Natural killer cell (primary cell): ENCODE measurements around the gene DOK6. TPM values are rescaled to one million over a fixed set of nuclear protein-coding genes. Genes with fewer than 3 reads are reported as not detected.

ENCODE experiments used
- ATAC-seq, 3 donors: fragments of 150-1000 bp in 2 of 3; fragments of 200-7000 bp in 1 of 3; cut with Tn5 transposase; 1 replicate in 1 of 3; 2 replicates in 2 of 3; pipeline ENCODE4 v1.10.0; 2021; ENCODE audit warnings: mild to moderate bottlenecking in 2 of 3, moderate library complexity in 2 of 3
- DNase-seq, 2 donors: peaks; one replicate each; pipeline versions ENCODE4 v3.0.0 to v3.0.0-alpha.2; 2013 to 2021; ENCODE audit warnings: mixed read lengths in 1 of 2
- H3K27ac ChIP-seq: one replicate; pipeline ENCODE4 v1.5.1; 2013; ENCODE audit warnings: mild to moderate bottlenecking, low read length
- H3K27me3 ChIP-seq: one replicate; pipeline ENCODE4 v1.6.1; 2013; ENCODE audit warnings: low read length; ENCODE audit not compliant: control insufficient read depth, insufficient read depth
- H3K36me3 ChIP-seq: one replicate; pipeline ENCODE4 v1.6.1; 2013; ENCODE audit warnings: low read length; ENCODE audit not compliant: control insufficient read depth, insufficient read depth
- H3K4me1 ChIP-seq: one replicate; pipeline ENCODE4 v1.6.1; 2013; ENCODE audit warnings: low read length; ENCODE audit not compliant: control insufficient read depth, insufficient read depth
- H3K4me3 ChIP-seq: one replicate; pipeline ENCODE4 v1.5.1; 2013; ENCODE audit warnings: low read length
- H3K9me3 ChIP-seq: one replicate; pipeline ENCODE4 v1.6.1; 2013; ENCODE audit warnings: low read length; ENCODE audit not compliant: control insufficient read depth, insufficient read depth
- H3K27ac Mint-ChIP-seq, 2 donors: one replicate each; pipeline ENCODE4 v1.8.0; 2022; ENCODE audit warnings: mild to moderate bottlenecking in 2 of 2, mixed read lengths in 2 of 2, moderate library complexity in 1 of 2
- H3K27me3 Mint-ChIP-seq, 2 donors: one replicate each; pipeline ENCODE4 v1.8.0; 2022; ENCODE audit warnings: low read depth in 2 of 2, mixed read lengths in 2 of 2
- H3K36me3 Mint-ChIP-seq: one replicate; pipeline ENCODE4 v1.8.0; 2022; ENCODE audit warnings: mixed read lengths
- H3K4me1 Mint-ChIP-seq, 2 donors: one replicate each; pipeline ENCODE4 v1.8.0; 2022; ENCODE audit warnings: mixed read lengths in 2 of 2
- H3K4me3 Mint-ChIP-seq: one replicate; pipeline ENCODE4 v1.8.0; 2022; ENCODE audit warnings: mild to moderate bottlenecking, moderate library complexity, mixed read lengths
- H3K9me3 Mint-ChIP-seq, 2 donors: one replicate each; pipeline ENCODE4 v1.8.0; 2022; ENCODE audit warnings: mixed read lengths in 2 of 2
- CTCF ChIP-seq: fragments of 200-600 bp; IDR thresholded peaks from one replicate; pipeline ENCODE4 v1.8.0; 2022; ENCODE audit warnings: antibody characterized with exemption
- WGBS: methylation state at CpG from one replicate; pipeline ENCODE4 v1.1.7; 2013; ENCODE audit warnings: missing lambda C conversion rate; ENCODE audit not compliant: insufficient coverage; 5-methylcytosine and 5-hydroxymethylcytosine counted together
- intact Hi-C: fragments of 100-400 bp; cut with micrococcal nuclease; formaldehyde crosslinking; loops from one replicate; pipeline ENCODE4 v1.14.2; 2022
- total RNA-seq, 4 donors: library from RNA; stranded (reverse); fragments of 120-200 nt in 1 of 4; gene quantifications; one replicate each; pipeline versions ENCODE4 v1.2.3 to v1.2.4, GENCODE V29; 2013 to 2022

The DOK6 gene
- total RNA-seq, 3 donors from 2014 or later (not counting 1 experiment from before 2014, with no cell fraction given) = 0.02 TPM; not detected in 2

DNA sequence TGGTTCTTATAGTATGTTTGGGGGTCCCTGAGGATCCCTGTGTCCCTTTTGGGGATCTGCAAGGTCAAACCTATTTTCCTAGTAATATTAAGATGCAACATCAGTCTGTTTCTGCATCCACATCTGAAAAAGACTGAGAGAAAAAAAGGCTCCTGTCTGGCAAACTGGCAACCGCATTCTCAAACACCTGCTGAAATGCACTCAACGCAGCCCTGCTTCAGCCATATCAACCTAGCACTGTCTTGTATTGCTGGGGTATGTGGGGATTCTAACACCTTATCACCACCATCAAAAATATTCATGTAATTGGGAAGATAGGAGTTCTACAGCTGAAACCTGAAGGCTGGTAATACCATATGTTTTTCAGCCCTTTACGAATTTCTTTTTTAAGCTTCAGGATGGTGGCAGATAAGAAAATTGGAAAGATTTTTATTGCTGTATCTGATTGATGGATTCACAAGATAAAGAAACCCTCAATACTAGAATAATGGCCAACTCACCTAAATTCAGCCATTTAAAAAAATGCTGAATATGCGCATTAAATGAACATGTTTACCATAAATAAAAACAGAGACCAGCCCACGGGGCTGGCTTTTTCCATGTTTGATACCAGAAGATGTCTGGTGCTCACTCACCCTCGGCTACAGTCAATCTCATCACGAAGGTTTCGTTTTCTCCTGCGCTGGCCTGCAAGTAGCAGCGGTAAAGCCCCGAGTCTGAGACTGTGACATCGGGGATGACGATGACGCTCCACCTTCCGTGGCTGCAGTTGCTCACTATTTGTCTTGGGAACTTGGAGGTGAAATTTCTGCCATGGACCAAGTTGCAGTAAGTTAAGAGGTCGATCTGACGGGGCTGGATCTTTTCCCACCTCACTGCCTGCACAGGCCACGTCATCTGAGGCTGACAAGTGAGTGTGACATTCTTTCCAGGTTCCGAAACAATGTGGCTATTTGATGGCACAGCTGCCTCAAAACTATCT is 494.7 kb downstream of the DOK6 start:
- H3K27me3 ChIP-seq = no peaks in the 10 kb centered on the region
- TF ChIP-seq CTCF = no peak
- Mint-ChIP-seq H3K9me3 (peaks cover 0 to 2% of the 10 kb centered on the region in 2 donors), H3K4me3 (peak overlapping the region; percentile 94), H3K27me3 (no peaks in the 10 kb centered on the region), H3K36me3 (peaks cover 21% of the 10 kb centered on the region), H3K27ac (peak overlapping the region; percentile 75 to 93), H3K4me1 (peaks cover 77 to 79% of the 10 kb centered on the region in 2 donors)
- H3K4me1 ChIP-seq = peaks cover 50% of the 10 kb centered on the region
- ATAC-seq (peak; percentile 14 to 65 (median 25)), DNase-seq (peak; percentile 26 to 81)
- intact Hi-C loops = loop anchor here (1.0 to 2.0 kb wide), 3 partner anchors 19 to 175 kb away; no protein-coding TSS in a partner anchor
- peak overlapping the region; percentile 9 for H3K4me3 ChIP-seq
- H3K9me3 ChIP-seq = no peaks in the 10 kb centered on the region
- H3K27ac ChIP-seq = peak overlapping the region; percentile 92
- peaks cover 18% of the 10 kb centered on the region for H3K36me3 ChIP-seq
- 75% methylated on average over 17 of the region's 19 CpGs for WGBS

DNA sequence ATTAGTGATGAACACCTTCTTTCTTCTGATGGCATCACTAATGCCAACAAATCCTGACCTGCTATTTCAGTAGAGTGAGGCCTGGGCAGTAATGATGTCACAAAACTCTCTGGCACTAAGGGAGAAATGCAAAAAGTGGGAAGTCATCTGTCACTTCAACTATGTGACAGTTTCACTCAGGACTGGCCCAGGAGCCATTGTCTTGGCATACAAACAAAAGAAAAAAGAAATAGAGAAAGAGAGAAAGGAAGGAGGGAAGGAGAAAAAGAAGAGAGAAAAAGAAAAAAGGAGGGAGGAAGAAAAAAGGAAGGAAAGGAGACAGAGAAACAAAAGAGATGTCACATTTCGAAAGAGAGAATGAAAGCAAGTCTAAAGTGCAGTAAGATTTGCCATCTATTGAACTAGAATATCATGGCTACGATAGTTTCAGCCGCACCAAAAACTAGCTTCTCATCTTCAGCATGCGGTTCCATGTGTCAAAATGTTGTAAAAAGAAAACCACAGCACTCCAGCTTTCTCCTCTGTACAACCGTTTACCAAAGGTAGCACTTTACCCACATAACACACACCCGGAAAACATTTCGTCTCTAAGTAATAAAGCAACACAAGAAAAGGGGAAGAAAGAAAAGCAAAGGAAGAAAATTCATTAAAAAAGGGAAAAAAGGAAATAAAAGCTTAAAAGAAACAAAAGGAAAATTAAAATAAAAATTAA is 496.9 kb downstream of the DOK6 start:
- intact Hi-C loops = loop anchor here (2.0 kb wide), 1 partner anchor 173 kb away; no protein-coding TSS in a partner anchor
- H3K9me3 Mint-ChIP-seq = peaks cover 0 to 2% of the 10 kb centered on the region in 2 donors
- Histone ChIP-seq H3K9me3 (no peaks in the 10 kb centered on the region), H3K4me1 (peaks cover 46% of the 10 kb centered on the region), H3K27ac (peak overlapping the region; percentile 92), H3K27me3 (no peaks in the 10 kb centered on the region), H3K4me3 (peak overlapping the region; percentile 33), H3K36me3 (peaks cover 20% of the 10 kb centered on the region)
- no peak for TF ChIP-seq CTCF
- H3K4me3 Mint-ChIP-seq = peak overlapping the region; percentile 94
- H3K27ac Mint-ChIP-seq = peak overlapping the region; percentile 75 to 93
- no peaks in the 10 kb centered on the region for H3K27me3 Mint-ChIP-seq
- WGBS = 14% methylated on average over 4 of the region's 7 CpGs
- H3K36me3 Mint-ChIP-seq = peaks cover 16% of the 10 kb centered on the region
- peak in 1 of 2 donors; percentile 80 for DNase-seq
- peak; percentile 27 to 53 (median 46) for ATAC-seq
- peaks cover 62 to 76% of the 10 kb centered on the region in 2 donors for H3K4me1 Mint-ChIP-seq

- H3K4me1 ChIP-seq = peaks cover 46% of the 10 kb centered on the region
- peak overlapping the region; percentile 94 for H3K4me3 Mint-ChIP-seq
- 20% methylated on average over 11 of the region's 11 CpGs for WGBS
- H3K9me3 Mint-ChIP-seq = peaks cover 0 to 2% of the 10 kb centered on the region in 2 donors
- H3K4me3 ChIP-seq = peak overlapping the region; percentile 33
- H3K27ac Mint-ChIP-seq = peak overlapping the region; percentile 75 to 93
- H3K36me3 ChIP-seq = peaks cover 25% of the 10 kb centered on the region
- H3K36me3 Mint-ChIP-seq = peaks cover 15% of the 10 kb centered on the region
- DNase-seq (peak; percentile 26 to 64), ATAC-seq (peak; percentile 9 to 31 (median 23))
- H3K27ac ChIP-seq = peak overlapping the region; percentile 92
- intact Hi-C loops = no loop called here
- H3K27me3 Mint-ChIP-seq = no peaks in the 10 kb centered on the region
- no peaks in the 10 kb centered on the region for H3K9me3 ChIP-seq
- no peak for TF ChIP-seq CTCF
- H3K27me3 ChIP-seq = no peaks in the 10 kb centered on the region
- peaks cover 63 to 76% of the 10 kb centered on the region in 2 donors for H3K4me1 Mint-ChIP-seq
These were observed 497.7 kb downstream of the DOK6 start for GRCh38 chr18:69898241-69898861.
